Superior temporal gyrus (tissue), 1 donor: ENCODE measurements around the gene TBX2.
"Not testable (repeated sequence)": the region's sequence is repeated elsewhere in the genome, so short reads cannot be mapped to it uniquely, and the experiment has no call there.

Source experiments
- DNase-seq: peaks from one replicate; pipeline ENCODE4 v3.0.0-alpha.2; 2016; ENCODE audit errors: extremely low spot score

The TBX2 gene

DNA sequence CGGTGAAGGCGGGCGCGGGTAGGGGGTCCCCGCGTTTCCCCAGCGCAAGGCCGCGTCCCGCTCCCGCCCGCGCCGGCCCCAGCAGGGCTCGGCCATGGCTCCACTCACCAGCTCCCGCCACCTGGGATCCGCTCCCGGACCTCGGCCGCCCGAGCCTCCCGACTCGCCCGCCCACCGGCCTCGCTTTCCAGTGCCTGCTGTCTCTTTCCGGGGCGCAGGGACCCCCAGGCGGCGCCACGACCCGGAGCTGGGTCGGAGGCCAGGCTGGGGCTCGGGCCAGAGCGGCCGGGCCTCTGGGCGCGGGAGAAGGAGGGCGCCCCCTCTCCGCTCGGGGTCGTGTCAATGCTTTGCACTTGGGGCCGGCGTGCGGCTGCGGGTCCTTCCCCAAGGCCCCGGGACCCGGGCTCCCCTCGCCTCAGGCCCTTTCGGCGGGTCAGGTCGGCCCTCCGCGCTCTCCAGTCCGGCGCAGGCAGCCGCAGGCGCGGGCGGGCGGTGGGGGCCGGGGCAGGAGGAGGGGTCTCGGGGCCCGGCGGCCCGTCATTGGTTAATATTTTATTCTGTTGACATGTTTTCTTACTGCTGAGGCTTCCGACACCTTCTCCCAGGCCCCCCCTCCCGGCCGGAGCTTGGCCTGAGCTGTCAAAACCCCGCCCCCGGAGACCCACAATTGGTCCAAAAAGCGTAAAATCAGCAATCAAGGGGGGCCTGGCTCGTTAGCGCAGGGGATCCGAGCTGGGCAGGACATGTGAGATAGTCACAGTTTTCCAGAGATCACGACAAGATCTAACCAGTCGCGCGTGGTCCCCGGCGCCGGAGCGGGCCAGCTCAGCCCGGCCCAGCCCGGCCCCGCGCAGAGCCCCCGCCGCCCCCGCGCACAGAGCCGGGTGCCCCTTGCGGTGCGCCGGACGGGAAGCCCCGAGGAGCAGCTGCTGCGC, at the start of gene TBX2:
TBX2 (plus strand) TSS at position 713 of the 935 bp plus-strand sequence. CDS start 334 bp downstream, outside the sequence.
- no peak for DNase-seq

DNA sequence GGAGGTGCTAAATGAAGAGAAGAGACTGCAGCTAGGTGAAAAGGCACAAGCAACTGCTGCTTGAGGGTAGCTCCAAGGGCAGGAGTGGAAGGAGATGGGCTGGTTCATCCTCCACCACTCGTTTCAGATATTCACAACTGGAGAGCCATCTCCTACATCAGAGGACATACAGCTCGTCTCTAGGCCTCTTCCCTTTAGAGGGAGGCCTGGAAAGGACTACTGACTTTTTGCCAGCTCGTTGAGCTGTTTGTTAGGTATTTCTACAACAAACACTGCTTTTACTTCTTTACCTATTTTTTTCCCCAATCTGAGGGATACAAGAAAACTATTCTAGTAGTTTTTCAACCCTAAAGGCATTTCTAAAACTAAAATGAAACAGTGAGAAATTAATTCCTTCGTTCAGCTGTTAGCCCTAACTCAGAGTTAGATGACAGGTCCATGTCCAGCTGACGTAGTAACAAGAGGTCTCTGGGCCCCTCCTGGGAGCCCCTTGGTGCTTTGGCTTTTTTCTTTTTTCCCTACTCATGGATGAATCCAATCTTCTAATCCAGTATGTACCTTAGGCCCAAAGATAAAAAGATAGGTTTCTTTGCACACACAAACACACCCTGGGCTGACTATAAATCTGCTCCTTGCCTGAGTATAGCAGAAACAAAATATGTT, 47.8 kb upstream of the TBX2 start:
- DNase-seq, result no peak

DNA sequence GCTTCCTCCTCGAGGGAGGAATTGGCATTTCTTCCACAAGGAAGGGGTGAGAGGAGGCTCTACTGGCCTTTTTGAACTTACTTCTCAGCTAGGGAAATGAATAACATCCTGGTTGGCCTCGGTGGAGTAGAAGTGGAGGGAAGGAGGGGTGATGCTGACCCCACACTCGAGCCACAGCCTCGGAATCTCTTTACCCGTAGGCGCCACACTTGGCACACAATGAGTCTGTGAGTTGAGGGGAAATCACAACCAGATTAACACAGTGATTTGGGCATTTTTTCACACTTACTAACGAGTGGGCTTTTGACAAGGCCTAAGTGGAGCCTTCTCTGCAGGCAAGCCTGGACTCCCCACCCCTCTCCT, 47.3 kb upstream of the TBX2 start:
- DNase-seq, result no peak

DNA sequence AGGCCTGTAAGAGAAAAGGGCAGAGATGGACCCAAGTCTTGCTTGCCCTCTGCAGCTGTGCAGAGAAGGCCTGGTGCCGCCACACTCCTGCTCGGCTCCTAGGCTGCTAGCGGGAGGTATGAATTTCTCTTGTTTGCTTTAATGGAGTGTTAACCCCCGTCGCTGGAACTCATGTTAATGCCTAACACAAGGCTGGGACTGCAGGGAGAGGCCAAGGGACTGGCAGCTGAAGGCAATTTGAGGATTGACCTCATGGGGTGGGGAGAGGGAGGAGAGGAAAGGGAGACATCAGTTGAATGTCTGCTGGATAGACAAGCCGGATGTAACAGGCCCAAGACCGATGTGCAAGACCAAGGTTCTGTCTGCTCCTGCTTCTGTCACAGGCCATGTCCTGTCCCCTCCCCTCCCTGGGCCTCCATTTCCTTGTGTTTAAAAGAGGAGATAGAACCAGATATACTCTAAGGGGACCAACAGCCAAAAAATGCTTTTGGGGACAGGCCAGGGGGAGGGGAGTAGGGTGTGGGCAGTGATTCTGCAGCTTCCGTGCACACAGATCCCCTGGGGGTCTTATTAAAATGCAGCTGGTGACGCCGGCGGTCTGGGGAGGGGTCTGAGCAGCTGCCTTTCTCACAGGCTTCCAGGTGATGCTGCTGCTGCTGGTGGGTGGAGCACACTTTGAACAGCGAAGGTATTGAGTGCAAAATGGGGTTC, 46.7 kb upstream of the TBX2 start:
- DNase-seq, result no peak

DNA sequence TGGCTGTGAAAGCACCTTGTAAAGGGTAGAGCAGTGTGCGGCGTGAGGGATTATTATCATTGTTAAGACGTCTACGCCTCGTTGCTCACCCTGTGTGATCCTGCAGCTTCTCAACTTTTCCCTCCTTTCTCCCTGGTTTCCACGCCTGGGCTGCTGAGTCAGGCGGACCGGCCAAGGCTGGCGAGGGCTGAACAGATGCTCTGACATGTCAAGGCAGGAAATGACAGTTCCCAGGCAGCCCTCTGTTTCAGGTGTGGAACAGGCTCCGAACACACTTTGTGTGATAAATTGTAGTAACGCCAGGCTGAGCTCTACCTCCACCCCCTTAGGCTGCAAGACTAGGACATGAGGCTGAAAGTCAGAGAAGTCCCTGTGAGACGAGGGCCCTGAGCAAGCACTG, 46.0 kb upstream of the TBX2 start:
- no peak for DNase-seq

DNA sequence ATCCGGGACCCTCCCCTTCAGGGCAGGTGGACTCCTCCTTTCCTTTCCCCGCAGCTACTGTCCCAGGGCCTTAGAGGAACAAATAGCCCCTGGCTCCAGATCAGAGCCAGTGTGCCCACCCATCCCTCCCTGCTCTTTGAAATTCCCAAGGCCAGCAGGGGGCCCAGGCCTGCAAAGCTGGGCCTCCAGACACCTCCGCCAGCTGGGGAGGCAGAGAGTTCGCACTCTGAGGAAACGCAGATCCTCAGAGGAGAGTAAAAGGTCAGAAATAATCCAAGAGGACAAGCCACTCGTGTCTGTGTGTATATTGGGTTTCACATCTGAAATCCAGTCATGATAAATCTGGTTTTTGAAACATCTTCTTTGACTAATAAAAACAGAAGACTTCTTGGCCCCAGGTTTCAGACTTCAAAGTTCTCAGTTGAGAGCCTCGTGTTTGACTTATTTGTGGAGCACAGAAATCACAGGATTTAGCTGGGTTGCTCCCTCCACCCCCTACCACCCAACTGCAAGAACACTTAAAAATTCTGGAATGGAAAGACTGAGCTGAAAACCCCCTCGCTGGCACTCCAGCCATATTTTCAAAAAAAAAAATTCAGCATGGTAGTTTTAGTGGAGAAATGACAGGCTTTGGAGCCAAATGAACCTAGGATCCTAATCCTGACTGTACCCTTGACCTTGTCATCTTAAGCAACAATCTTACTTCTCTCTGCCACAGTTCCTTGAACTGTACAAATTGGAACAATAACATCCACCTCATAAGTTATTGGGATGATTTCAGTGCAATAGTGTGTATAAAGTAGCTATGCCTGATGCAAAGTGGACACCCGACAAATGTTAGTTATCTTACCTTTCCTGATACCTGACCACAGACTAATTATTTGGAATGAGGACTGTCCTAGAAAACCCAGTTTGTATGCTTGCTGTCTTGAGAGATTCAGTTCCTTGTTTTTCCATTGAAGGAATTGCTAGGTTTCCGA, 44.5 kb upstream of the TBX2 start:
- DNase-seq, result no peak

DNA sequence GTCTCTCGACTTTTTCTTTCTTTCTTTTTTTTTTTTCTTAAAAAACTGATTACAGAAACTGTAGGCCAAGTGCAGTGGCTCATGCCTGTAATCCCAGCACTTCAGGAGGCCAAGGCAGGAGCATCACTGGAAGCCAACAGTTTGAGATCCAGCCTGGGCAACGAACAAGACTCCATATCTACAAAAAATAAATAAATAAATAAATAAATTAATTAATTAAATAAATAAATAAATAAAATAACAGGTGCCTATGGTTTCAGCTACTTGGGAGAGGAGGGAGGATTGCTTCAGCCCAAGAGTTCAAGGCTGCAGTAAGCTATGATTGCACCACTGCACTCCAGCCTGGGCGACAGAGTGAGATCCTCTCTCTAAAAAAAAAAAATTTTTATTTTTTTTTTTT, 42.6 kb upstream of the TBX2 start:
- not testable (repeated sequence) for DNase-seq

DNA sequence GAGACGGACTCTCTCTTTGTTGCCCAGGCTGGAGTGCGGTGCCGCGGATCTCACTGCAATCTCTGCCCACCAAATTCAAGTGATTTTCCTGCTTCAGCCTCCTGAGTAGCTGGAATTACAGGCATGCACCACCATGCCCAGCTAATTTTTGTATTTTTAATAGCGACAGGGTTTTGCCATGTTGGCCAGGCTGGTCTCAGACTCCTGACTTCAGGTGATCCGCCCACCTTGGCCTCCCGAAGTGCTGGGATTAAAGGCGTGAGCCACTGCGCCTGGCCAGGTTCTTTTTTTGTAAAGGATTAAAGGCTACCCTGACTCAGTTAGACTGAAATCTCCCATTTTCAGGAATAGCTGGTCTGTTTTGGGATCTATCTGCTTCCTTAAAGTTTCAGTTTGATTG, 40.1 kb upstream of the TBX2 start:
- DNase-seq, result not testable (repeated sequence)

DNA sequence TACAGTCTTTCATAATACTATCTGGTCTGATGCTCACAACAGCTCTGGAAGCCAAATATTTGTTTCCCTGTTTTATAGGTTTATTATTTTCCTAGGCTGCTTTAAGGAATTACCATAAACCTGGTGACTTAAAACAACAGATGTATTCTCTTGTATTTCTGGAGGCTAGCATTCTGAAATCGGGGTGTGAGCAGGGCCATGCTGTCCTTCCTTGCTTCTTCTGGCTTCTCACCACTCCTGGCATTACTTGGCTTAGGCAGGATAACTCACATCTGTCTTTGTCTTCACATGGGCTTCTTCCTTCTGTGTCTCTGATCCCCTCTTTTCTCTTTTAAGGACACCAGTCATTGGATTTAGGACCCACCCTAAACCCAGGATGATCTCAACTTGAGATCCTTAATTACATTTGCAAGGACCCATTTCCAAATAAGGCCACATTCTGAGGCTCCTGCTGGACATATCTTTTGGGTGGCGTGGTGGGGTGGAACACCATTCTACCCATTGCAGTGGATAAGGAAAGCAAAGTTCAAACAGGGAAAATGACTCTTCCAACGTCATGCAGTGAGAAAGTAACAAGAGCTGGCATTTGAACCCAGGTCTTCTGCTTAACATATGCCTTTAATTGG, 39.2 kb upstream of the TBX2 start:
- DNase-seq, result no peak

DNA sequence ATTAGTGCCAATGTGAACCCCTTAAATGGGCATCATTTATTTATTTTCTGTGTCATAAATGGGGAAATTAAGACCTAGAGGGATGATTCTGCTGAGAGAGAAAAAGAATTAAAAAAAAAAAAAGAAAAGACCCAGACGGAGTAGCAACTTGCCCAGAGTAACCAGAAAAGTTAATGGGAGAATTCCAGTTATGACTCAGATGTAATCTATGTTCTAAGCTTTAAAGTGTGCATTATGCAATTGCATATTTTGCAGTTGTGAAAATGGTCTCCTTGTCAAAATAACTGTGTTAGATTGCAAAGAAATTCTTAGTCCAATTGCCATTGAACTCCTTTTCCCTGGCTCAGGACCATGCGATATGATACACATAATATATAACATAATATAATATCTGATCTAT, 38.6 kb upstream of the TBX2 start:
- DNase-seq, result no peak

DNA sequence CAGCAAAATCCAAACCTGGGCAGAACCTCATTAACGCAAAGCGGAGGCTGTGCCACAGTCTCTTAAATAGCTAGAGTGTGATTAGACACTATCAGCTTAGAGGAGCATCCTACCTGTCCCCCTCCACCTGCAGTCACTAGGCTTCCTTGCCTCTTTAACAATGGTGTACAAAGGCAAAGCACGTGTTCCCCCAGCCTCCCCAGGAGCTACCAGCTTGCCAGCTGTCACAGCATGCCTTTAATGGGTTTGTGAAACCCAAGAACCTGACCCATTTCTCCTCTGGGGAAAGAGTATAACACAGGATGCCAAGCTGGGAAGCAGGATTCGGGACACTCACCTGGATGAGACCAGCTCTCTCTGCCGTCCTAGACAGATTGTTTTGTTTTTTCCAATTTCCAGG, 37.2 kb upstream of the TBX2 start:
- DNase-seq, result no peak

DNA sequence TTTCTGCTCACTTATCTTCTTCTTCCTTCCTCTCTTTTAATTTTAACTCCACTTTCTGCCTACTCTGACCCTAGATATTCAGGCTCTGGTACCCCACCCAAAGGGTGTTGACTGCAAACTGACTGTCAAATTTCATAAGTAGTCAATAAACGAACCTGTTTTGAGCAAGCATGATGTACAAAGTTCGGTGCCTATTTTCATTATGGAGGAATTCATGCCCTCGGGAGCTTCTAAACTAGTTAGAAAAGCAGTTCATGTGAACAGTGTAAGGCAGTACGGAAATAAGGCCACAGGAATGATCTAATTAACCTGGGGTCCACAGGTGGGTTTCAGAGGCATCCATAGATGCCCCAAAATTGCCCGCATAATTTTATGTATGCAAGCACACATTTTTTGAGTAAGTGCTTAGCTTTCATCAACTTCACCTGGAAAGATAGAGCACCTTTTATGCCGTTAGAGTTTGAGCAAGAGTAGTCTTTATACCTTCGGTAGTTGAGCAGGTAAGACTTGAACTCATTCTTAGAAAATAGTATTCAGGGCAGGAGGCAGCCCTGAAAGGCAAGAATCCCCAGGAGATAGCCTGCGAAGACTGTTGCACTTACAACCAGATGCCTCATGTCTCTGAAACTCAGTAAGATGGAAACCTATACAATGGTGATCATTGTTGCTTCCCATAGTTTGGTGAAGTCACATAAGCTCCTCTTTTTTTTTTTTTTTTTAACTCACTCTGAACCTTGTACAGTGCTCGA, 36.6 kb upstream of the TBX2 start:
- no peak for DNase-seq

DNA sequence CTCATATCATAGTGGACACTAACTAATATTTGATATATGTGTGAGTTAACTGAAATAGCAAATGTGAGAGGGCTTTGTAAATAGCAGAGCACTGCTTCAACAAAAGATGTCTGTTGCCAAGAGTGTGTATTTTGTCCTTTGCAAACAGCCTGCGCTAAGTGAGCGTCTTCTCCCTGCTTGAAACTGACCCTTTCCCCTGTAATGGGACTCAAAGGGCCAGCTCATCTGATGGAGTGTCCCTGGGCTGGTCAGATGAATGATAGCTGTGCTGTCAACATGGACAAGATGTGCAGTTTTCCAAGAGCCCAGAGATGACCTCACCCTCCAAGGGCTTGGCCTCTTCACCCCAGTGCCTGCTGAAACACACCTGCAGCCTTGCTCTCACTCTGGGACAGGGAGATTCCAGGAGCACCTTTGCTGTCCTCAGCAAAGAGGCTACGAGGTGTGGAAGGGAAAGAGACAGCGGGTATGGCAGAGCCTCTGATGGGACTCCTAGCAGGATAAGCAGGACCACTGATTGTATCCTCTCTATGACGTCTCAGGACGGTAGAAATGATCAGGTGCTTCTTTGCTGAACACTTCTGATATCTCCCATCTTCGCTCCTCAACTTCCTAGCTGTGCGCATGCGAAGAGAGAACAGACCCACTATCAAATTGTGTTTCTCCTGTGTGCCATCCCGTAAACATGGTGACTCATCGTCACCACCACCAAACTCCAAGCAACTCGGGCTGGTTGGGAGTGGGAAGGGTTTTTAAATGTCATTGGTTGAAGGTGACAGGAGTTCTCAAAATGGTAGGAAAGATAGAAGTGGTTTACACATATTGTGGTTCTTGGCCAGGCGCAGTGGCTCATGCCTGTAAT, 35.8 kb upstream of the TBX2 start:
- no peak for DNase-seq

DNA sequence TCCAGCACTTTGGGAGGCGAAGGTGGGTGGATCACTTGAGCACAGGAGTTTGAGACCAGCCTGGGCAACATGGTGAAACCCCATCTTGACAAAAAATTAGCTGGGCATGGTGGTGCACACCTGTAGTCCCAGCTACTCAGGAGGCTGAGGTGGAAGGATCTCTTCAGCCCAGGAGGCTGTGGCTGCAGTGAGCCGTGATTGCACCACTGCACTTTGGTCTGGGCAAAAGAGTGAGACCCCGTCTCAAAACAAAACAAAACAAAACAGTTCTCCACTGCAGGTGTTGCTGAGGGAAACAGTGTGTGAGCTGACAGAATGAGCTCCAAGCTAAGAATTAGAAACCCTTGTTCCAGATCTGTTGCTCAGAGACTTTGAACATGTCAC, 35.2 kb upstream of the TBX2 start:
- no peak for DNase-seq

DNA sequence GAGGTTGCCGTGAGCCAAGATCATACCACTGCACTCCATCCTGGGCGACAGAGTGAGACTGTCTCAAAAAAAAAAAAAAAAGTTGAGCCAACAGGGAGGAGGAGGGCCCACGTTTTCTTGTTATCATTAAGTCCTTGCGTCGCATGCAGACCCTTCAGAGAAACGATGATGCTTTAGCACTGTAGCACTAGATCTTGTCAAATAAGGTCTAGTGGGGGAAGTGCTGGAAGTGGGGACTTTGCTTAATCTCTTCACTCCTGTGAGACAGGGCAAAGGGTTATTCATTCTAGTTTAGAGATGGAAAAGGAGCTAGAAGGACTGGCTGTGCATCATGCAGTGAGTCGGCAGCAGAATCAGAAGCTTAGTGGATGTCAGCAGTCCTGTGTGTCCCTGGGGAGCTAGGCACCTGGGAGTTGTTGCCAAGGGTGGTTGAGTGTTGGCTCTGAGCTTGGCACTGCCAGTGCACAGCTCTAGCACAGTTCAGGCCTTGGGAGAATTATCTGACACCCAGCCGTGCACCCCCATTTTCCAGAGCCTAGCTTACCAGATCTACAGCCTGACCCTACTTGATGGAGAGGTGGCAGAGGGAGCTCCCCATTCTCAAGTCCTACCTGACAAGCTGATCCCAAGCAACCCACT, 33.4 kb upstream of the TBX2 start:
- DNase-seq, result no peak

DNA sequence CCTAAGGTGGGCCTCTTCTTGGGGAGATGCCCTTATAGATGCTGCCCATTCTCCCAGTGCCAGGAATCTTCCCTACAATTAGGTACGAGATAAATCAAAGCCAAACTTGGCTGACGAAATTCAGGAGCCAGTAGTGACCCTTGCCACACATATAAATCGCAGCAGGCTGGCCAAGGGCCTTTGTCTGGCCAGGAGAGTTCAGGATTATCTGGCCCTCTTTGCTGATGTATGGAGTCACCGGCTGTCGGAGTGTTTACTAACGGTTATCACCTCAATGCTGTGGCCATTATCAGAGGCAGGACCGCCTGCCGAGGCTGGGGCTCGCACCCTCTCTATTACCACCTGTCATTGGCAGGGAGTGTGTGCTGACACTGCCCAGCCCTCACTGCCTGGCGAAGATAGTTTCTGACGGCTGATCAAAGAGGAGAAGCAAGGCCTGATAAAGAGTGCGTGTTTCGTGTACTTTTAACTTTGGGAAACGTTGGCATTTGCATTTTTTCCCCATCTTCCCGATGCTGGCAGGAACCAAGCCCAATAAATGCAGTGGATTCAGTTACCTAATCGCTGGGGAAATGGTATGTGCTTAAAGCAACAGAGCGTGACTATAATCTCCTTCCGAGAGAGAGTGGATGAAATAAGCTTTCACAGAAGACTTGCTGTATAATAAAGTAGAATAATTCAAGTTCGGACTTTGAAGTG, 32.8 kb upstream of the TBX2 start:
- DNase-seq, result no peak

DNA sequence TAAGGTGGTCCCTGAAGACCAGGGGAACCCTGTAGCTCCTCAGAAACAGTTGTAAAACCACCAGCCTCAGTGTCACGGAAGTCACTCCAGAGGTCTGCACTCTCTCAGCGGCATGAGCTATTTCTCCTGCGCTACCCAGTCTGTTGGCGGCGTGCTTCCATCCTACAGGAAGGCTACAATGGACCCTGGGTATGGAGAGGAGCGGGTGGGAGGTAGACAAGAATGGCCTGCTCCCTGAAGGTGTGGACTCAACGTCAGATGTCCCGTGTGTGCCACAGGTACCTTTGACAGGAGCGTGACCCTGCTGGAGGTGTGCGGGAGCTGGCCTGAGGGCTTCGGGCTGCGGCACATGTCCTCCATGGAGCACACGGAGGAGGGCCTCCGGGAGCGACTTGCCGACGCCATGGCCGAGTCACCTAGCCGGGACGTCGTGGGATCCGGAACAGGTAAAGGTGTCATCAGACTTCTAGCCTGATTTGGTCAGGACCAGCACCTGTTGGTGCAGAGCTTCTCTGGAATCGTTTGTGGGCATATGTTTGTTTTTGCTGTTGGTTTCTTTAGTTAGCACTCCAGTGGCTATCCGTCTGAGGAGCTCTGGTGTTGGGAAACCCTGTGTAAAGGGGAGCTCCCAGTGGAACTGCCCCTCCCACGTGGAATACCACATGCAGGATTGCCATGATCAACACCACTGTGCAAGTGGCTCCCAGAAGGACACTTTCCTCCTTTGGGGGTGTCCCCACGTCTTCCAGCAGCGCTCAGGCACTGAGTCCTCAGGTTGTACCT, 31.4 kb upstream of the TBX2 start:
- DNase-seq, result no peak
